Nephron progenitor cell (in vitro differentiated cells): ENCODE results near the gene CCDC7.

ENCODE experiments used
- DNase-seq: peaks from one replicate; pipeline ENCODE4 v3.0.0; 2021
- H3K27ac Mint-ChIP-seq: 2 replicates; pipeline ENCODE4 v1.8.0; 2021; ENCODE audit warnings: mild to moderate bottlenecking, moderate library complexity, mixed read lengths
- H3K27me3 Mint-ChIP-seq: 2 replicates; pipeline ENCODE4 v1.8.0; 2021; ENCODE audit warnings: mild to moderate bottlenecking, low read depth, mixed read lengths; ENCODE audit not compliant: poor library complexity
- H3K36me3 Mint-ChIP-seq: 2 replicates; pipeline ENCODE4 v1.8.0; 2021; ENCODE audit warnings: low read depth, mixed read lengths
- H3K4me1 Mint-ChIP-seq: 2 replicates; pipeline ENCODE4 v1.8.0; 2021; ENCODE audit warnings: mixed read lengths
- H3K4me3 Mint-ChIP-seq: 2 replicates; pipeline ENCODE4 v1.8.0; 2021; ENCODE audit warnings: mild to moderate bottlenecking, moderate library complexity, mixed read lengths
- H3K9me3 Mint-ChIP-seq: 2 replicates; pipeline ENCODE4 v1.8.0; 2021; ENCODE audit warnings: mild to moderate bottlenecking, moderate library complexity, mixed read lengths
- TF ChIP-seq, protein P1 (sequence below): fragments of 200-600 bp; sonication (generic); IDR thresholded peaks from 2 replicates; pipeline ENCODE4 v1.5.0; 2021; ENCODE audit warnings: antibody characterized with exemption

Gene CCDC7

DNA sequence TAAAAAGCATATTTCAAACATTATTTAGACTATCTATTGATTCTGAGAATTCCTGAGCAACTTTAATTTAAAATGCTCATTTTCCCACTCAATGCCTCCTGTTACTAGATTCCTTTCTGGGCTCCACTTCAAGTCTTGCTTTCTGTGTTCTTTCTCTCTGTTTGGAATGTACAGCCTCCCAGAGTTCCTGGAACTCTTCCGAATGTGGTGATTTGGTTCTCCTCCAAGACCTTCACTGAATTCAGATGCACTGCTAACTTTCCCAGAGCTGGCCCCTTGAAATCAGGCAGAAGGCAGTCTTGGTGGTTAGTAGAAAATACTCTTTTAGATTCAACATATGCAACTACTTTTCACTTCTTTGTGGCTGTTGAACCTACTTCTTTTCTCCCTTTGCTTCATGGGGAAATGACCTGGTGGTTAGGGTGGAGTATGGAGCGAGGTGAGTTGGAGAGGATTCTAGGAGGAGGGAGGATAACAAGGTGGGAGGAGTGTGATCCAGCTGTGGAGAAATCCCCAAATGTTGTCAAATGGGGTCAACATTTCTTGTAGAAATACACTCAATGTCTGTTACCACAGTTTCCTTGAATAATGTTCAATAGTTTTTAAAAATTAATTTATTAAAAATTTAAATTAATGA lies 27.9 kb upstream of the CCDC7 start:
- Mint-ChIP-seq H3K4me1 (no peaks in the 10 kb centered on the region), H3K36me3 (no peaks in the 10 kb centered on the region), H3K4me3 (no peak overlapping the region), H3K27me3 (peaks cover 4% of the 10 kb centered on the region), H3K9me3 (peaks cover 8% of the 10 kb centered on the region), H3K27ac (no peak overlapping the region)
- TF ChIP-seq, protein P1, sequence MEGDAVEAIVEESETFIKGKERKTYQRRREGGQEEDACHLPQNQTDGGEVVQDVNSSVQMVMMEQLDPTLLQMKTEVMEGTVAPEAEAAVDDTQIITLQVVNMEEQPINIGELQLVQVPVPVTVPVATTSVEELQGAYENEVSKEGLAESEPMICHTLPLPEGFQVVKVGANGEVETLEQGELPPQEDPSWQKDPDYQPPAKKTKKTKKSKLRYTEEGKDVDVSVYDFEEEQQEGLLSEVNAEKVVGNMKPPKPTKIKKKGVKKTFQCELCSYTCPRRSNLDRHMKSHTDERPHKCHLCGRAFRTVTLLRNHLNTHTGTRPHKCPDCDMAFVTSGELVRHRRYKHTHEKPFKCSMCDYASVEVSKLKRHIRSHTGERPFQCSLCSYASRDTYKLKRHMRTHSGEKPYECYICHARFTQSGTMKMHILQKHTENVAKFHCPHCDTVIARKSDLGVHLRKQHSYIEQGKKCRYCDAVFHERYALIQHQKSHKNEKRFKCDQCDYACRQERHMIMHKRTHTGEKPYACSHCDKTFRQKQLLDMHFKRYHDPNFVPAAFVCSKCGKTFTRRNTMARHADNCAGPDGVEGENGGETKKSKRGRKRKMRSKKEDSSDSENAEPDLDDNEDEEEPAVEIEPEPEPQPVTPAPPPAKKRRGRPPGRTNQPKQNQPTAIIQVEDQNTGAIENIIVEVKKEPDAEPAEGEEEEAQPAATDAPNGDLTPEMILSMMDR: no peak
- DNase-seq: no peak

GRCh38 chr10:32418572-32418971 lies 27.4 kb upstream of the CCDC7 start:
- peaks cover 4% of the 10 kb centered on the region for H3K27me3 Mint-ChIP-seq

GRCh38 chr10:32419615-32420014 lies 26.3 kb upstream of the CCDC7 start:
- DNase-seq: no peak
- Mint-ChIP-seq H3K27ac (no peak overlapping the region), H3K4me3 (no peak overlapping the region), H3K9me3 (peaks cover 9% of the 10 kb centered on the region), H3K36me3 (no peaks in the 10 kb centered on the region), H3K27me3 (peaks cover 4% of the 10 kb centered on the region), H3K4me1 (no peaks in the 10 kb centered on the region)
- TF ChIP-seq, protein P1: no peak

More at GRCh38 chr10:32418572-32418971, 27.4 kb upstream of the CCDC7 start:
- H3K27ac Mint-ChIP-seq: no peak overlapping the region
- H3K9me3 Mint-ChIP-seq: peaks cover 12% of the 10 kb centered on the region
- DNase-seq: no peak
- no peaks in the 10 kb centered on the region for H3K4me1 Mint-ChIP-seq
- H3K4me3 Mint-ChIP-seq: no peak overlapping the region
- H3K36me3 Mint-ChIP-seq: no peaks in the 10 kb centered on the region
- TF ChIP-seq, protein P1: no peak

DNA sequence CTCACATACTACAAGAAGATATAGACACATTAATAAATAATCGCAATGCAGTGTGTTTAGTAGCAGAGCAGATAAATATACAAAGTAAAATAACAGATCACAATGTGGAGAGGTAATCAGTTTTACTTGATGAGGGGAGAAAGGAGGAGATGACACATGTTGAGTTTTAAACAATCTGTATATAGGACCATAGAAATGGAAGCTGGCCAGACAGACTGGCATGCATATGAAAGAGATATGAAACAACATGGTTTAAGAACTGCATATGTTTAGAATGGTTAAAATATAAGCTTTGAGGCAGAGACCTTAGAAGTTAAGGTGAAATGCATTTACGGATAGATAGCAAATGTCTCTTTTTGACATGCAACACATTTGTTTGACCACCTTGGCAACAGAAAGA lies 19.8 kb upstream of the CCDC7 start:
- no peak for DNase-seq
- peaks cover 9% of the 10 kb centered on the region for H3K9me3 Mint-ChIP-seq
- H3K4me3 Mint-ChIP-seq: no peak overlapping the region
- H3K4me1 Mint-ChIP-seq: peaks cover 5% of the 10 kb centered on the region
- H3K36me3 Mint-ChIP-seq: no peaks in the 10 kb centered on the region
- TF ChIP-seq, protein P1: no peak
- H3K27me3 Mint-ChIP-seq: peaks cover 4% of the 10 kb centered on the region
- H3K27ac Mint-ChIP-seq: no peak overlapping the region

DNA sequence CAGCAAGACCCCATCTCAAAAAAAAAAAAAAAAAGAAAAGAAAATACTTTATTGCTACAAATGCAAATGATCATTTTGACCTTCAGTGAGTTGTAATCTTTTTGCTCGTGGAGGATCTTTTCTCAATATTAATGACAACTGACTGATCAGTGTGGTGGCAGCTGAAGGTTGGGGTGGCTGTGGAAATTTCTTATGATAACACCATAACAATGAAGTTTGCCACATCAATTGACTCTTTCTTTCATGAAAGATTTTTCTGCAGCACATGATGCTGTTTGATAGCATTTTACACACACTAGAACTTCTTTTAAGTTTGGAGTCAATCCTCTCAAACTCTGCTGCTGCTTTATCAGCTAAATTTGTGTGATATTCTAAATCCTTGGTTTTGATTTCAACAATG lies 12.4 kb upstream of the CCDC7 start:
- no peak overlapping the region for H3K27ac Mint-ChIP-seq
- H3K36me3 Mint-ChIP-seq: peaks cover 5% of the 10 kb centered on the region
- no peaks in the 10 kb centered on the region for H3K4me1 Mint-ChIP-seq
- peaks cover 8% of the 10 kb centered on the region for H3K27me3 Mint-ChIP-seq
- TF ChIP-seq, protein P1: no peak
- H3K9me3 Mint-ChIP-seq: peaks cover 39% of the 10 kb centered on the region
- no peak for DNase-seq
- no peak overlapping the region for H3K4me3 Mint-ChIP-seq

DNA sequence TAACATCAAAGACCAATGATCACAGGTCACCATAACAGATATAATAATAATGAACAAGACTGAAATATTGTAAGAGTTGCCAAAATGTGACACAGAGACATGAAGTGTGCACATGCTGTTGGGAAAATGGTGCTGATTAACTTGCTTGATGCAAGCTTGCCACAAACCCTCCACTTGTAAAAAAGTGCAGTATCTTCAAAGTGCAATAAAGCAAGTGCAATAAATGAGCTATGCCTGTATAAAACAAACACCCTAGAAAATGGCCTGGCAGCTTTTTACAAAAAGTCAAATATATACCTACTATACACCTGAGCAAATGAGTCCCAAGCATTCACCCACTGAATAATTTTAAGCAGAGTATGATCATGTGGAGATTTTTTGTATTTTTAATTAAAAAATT lies 9.7 kb upstream of the CCDC7 start:
- no peak for DNase-seq
- Mint-ChIP-seq H3K27me3 (peaks cover 15% of the 10 kb centered on the region), H3K4me3 (no peak overlapping the region), H3K36me3 (peaks cover 5% of the 10 kb centered on the region), H3K9me3 (peaks cover 39% of the 10 kb centered on the region), H3K4me1 (no peaks in the 10 kb centered on the region), H3K27ac (no peak overlapping the region)
- TF ChIP-seq, protein P1: no peak
